H1 (cell line): ENCODE results near the gene BRAT1. TPM values are rescaled to one million over a fixed set of nuclear protein-coding genes. Genes with fewer than 3 reads are reported as not detected.

Experiments
- CTCF ChIA-PET: fragments of 300-600 bp; sonication (Branson Sonifier 250); formaldehyde crosslinking; loops from one replicate; lab custom pipeline; 2021; ENCODE audit not compliant: partially characterized antibody; lab: Charles Lee
- POLR2A ChIA-PET: fragments of 300-600 bp; sonication (Branson Sonifier 250); formaldehyde crosslinking; loops from one replicate; lab custom pipeline; 2021; ENCODE audit warnings: inconsistent platforms; ENCODE audit not compliant: partially characterized antibody; lab: Charles Lee
- DNase-seq, 2 experiments: peaks; one replicate each; pipeline versions ENCODE4 v3.0.0 to v3.0.0-alpha.2; 2010 to 2022; ENCODE audit warnings: low spot score in 2 of 2, low read depth in 1 of 2, mixed read lengths in 1 of 2
- FAIRE-seq: peaks from 2 replicates; lab custom pipeline; 2011; peaks lifted over from hg19 to GRCh38; lab: Jason Lieb, UNC
- H2AFZ ChIP-seq: 2 replicates; pipeline ENCODE4 v1.8.1; 2012; ENCODE audit warnings: low read length, inconsistent platforms
- H2AK5ac ChIP-seq: 2 replicates; pipeline ENCODE4 v1.6.1; 2013; ENCODE audit warnings: low read depth, low read length
- H2BK120ac ChIP-seq: replicated peaks from 2 replicates; pipeline ENCODE3; 2013; ENCODE audit warnings: low read depth, low read length, inconsistent platforms
- H2BK12ac ChIP-seq: 2 replicates; pipeline ENCODE4 v1.6.1; 2013; ENCODE audit warnings: low read depth, low read length
- H2BK15ac ChIP-seq: 2 replicates; pipeline ENCODE4 v1.6.1; 2013; ENCODE audit warnings: low read length
- H2BK20ac ChIP-seq: 2 replicates; pipeline ENCODE4 v1.6.1; 2013; ENCODE audit warnings: low read length
- H2BK5ac ChIP-seq: 2 replicates; pipeline ENCODE4 v1.6.1; 2013; ENCODE audit warnings: low read depth, low read length
- H3K14ac ChIP-seq: 2 replicates; pipeline ENCODE4 v1.6.1; 2013; ENCODE audit warnings: inconsistent platforms; ENCODE audit not compliant: insufficient read length
- H3K18ac ChIP-seq: 2 replicates; pipeline ENCODE4 v1.6.1; 2013; ENCODE audit warnings: low read length; ENCODE audit errors: extremely low read depth
- H3K23ac ChIP-seq: 2 replicates; pipeline ENCODE4 v1.6.1; 2013; ENCODE audit warnings: inconsistent platforms; ENCODE audit not compliant: insufficient read length
- H3K23me2 ChIP-seq: 2 replicates; pipeline ENCODE4 v1.6.1; 2013; ENCODE audit warnings: low read depth, low read length
- H3K27ac ChIP-seq: 2 replicates; pipeline ENCODE4 v1.6.1; 2011; ENCODE audit warnings: low read depth, low read length, inconsistent platforms
- H3K27me3 ChIP-seq, 4 experiments: replicated peaks in 1 of 4; 1 replicate in 1 of 4; 2 replicates in 3 of 4; pipeline versions ENCODE4 v1.6.1 to v1.8.1; 2011 to 2013; ENCODE audit warnings: low read length in 3 of 4, mild to moderate bottlenecking in 3 of 4, inconsistent platforms in 2 of 4, mixed read lengths in 2 of 4, moderate library complexity in 1 of 4; ENCODE audit not compliant: control insufficient read depth in 3 of 4, insufficient read depth in 3 of 4; ENCODE audit errors: extremely low read depth in 1 of 4
- H3K36me3 ChIP-seq, 4 experiments: 2 replicates each; pipeline versions ENCODE4 v1.6.1 to v1.8.1; 2011 to 2013; ENCODE audit warnings: mild to moderate bottlenecking in 4 of 4, low read length in 3 of 4, moderate library complexity in 2 of 4, control low read depth in 1 of 4, inconsistent platforms in 1 of 4; ENCODE audit not compliant: insufficient read depth in 4 of 4, control insufficient read depth in 2 of 4
- H3K4ac ChIP-seq: replicated peaks from 2 replicates; pipeline ENCODE3; 2013; ENCODE audit warnings: low read length, low read depth, mixed read lengths, inconsistent platforms; ENCODE audit not compliant: insufficient read length
- H3K4me1 ChIP-seq, 4 experiments: replicated peaks in 1 of 4; 1 replicate in 1 of 4; 2 replicates in 3 of 4; pipeline versions ENCODE4 v1.6.1 to v1.8.1; 2011 to 2013; ENCODE audit warnings: low read length in 3 of 4, inconsistent platforms in 2 of 4, mixed read lengths in 1 of 4; ENCODE audit not compliant: insufficient read depth in 4 of 4, control insufficient read depth in 3 of 4
- H3K4me2 ChIP-seq, 2 experiments: 2 replicates each; pipeline versions ENCODE4 v1.6.1 to v1.8.1; 2011 to 2013; ENCODE audit warnings: low read depth in 2 of 2, low read length in 2 of 2, control low read depth in 1 of 2, inconsistent platforms in 1 of 2, mild to moderate bottlenecking in 1 of 2; ENCODE audit not compliant: insufficient read depth in 1 of 2
- H3K4me3 ChIP-seq, 4 experiments: fragments of 200-600, 300-600 bp in 1 of 4; sonication (generic), shearing (Covaris generic), sonication (Bioruptor Twin) in 1 of 4; 2 replicates each; pipeline versions ENCODE4 v1.5.1 to v1.8.1; 2011 to 2016; ENCODE audit warnings: low read length in 4 of 4, low read depth in 3 of 4, control low read depth in 2 of 4, inconsistent platforms in 2 of 4, mild to moderate bottlenecking in 2 of 4, mixed read lengths in 1 of 4, moderate library complexity in 1 of 4; ENCODE audit not compliant: insufficient read depth in 2 of 4; ENCODE audit errors: extremely low read depth in 1 of 4
- H3K56ac ChIP-seq: replicated peaks from 2 replicates; pipeline ENCODE3; 2013; ENCODE audit warnings: low read depth, mild to moderate bottlenecking, mixed read lengths, low read length, inconsistent platforms; ENCODE audit not compliant: insufficient read length
- H3K79me1 ChIP-seq: 2 replicates; pipeline ENCODE4 v1.6.1; 2013; ENCODE audit warnings: low read depth, low read length, control low read depth
- H3K79me2 ChIP-seq, 2 experiments: 2 replicates each; pipeline versions ENCODE4 v1.6.1 to v1.8.1; 2012 to 2013; ENCODE audit warnings: low read length in 2 of 2, mild to moderate bottlenecking in 2 of 2, inconsistent platforms in 1 of 2; ENCODE audit not compliant: insufficient read depth in 2 of 2, control insufficient read depth in 1 of 2
- H3K9ac ChIP-seq, 4 experiments: replicated peaks in 1 of 4; 1 replicate in 1 of 4; 2 replicates in 3 of 4; pipeline versions ENCODE4 v1.6.1 to v1.8.1; 2011 to 2013; ENCODE audit warnings: low read depth in 3 of 4, low read length in 3 of 4, control low read depth in 2 of 4, mild to moderate bottlenecking in 2 of 4, moderate library complexity in 2 of 4, inconsistent platforms in 1 of 4; ENCODE audit errors: extremely low read depth in 1 of 4
- H3K9me3 ChIP-seq, 2 experiments: 2 replicates each; pipeline versions ENCODE4 v1.6.1 to v1.8.1; 2012 to 2013; ENCODE audit warnings: mild to moderate bottlenecking in 2 of 2, moderate library complexity in 2 of 2, control low read depth in 1 of 2, inconsistent platforms in 1 of 2, low read depth in 1 of 2, low read length in 1 of 2, mixed read lengths in 1 of 2; ENCODE audit not compliant: insufficient read depth in 2 of 2
- H4K20me1 ChIP-seq, 2 experiments: replicated peaks in 1 of 2; 2 replicates each; pipeline versions ENCODE3 to v1.8.1; 2011 to 2013; ENCODE audit warnings: inconsistent platforms in 2 of 2, low read length in 2 of 2, mild to moderate bottlenecking in 1 of 2; ENCODE audit not compliant: insufficient read depth in 2 of 2, control insufficient read depth in 1 of 2
- H4K5ac ChIP-seq: 2 replicates; pipeline ENCODE4 v1.6.1; 2013; ENCODE audit warnings: low read length, low read depth, mixed read lengths, inconsistent platforms; ENCODE audit not compliant: insufficient read length
- H4K8ac ChIP-seq: 2 replicates; pipeline ENCODE4 v1.8.0; 2013; ENCODE audit warnings: mild to moderate bottlenecking, moderate library complexity, low read length, inconsistent platforms; ENCODE audit not compliant: insufficient read depth; ENCODE audit errors: extremely low read depth
- H4K91ac ChIP-seq: replicated peaks from 2 replicates; pipeline ENCODE3; 2013; ENCODE audit warnings: low read length, mixed read lengths, inconsistent platforms; ENCODE audit not compliant: insufficient read length
- BRCA1 ChIP-seq: IDR thresholded peaks from 2 replicates; pipeline ENCODE4 v1.6.1; 2012; ENCODE audit warnings: low read depth, low read length, improper control_type of control experiment
- TEAD4 ChIP-seq: IDR thresholded peaks from 2 replicates; pipeline ENCODE4 v1.6.1; 2012; ENCODE audit warnings: low read depth, low read length, inconsistent platforms, mixed read lengths
- WGBS, 2 experiments: shearing (Covaris generic) in 1 of 2; methylation state at CpG; one replicate each; pipeline versions ENCODE4 v1.1.6 to v1.1.7; 2013 to 2015; ENCODE audit warnings: low lambda C conversion rate in 2 of 2, mixed read lengths in 2 of 2, inconsistent platforms in 1 of 2, low coverage in 1 of 2, missing lambda C conversion rate in 1 of 2; ENCODE audit not compliant: insufficient replicate concordance in 2 of 2, insufficient coverage in 1 of 2, insufficient read length in 1 of 2; ENCODE audit errors: extremely low coverage in 1 of 2, missing lambda C conversion rate in 1 of 2; 5-methylcytosine and 5-hydroxymethylcytosine counted together
- polyA plus RNA-seq, 7 experiments: library from polyadenylated mRNA; depleted of rRNA in 3 of 7; stranded (reverse) in 5 of 7; unstranded in 2 of 7; fragments of >200 nt in 5 of 7; fragments of 200-250 nt in 2 of 7; gene quantifications; 1 replicate in 5 of 7; 2 replicates in 1 of 7; 4 replicates in 1 of 7; pipeline versions ENCODE4 v1.2.1 to v1.2.3, GENCODE V29; 2011 to 2013; ENCODE audit warnings: missing spikeins in 2 of 7, mixed read lengths in 2 of 7
- total RNA-seq: library from RNA; stranded (reverse); fragmentation: NEBNext Ultra II Directional; extraction: Animal tissue kit (Norgen Biotek cat#: 25700); gene quantifications from 2 replicates; pipeline ENCODE4 v1.2.1, GENCODE V29; 2021

The BRAT1 gene
- total and polyA plus RNA-seq, 2 of the 8 experiments (the other 6 are each of a cell fraction or from before 2014, with no cell fraction given) = 36.8 to 42.3 TPM

DNA sequence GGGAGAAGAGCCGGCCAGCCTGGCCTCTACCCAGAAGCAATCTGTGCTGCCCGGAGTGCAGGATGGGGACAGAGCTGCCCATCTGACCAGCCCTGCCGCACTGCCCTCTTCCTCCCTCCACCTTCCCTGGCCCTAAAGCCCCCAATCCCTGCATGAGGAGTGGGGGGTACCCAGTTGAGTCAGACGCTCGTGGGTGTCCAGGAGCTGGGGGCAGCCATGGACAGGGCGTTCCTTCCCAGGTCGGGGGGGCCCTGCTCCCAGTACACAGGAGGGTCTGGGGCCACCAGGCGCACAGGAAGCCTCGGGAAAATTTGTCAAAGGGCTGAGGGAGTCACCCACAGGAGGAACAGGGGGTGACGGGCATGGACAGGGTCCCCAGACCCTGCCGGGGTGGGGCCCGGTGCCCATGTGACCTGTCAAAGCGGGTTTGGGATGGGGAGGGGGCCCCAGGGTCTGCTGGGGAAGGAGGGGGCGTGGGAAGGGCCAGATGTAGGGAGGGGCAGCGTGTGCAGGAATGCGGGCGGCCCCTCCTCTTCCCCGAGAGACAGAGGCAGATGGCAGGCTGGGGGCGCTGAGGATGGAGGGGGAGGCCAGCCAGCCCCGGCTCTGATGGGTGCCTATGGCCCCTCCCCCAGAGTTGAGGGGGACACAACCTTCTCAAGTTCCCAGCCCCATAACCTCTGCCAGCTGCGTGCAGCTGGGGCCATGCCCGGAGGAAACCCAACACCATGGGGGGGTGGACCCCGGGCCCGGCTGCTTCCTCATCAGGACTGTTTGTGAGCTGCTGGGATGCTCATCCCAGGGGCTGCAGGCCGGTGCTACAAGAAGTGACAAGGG, 57.6 kb downstream of the BRAT1 start:
- Histone ChIP-seq H3K14ac (no peak overlapping the region), H3K18ac (peak overlapping the region; percentile 9; the same call in 1 of the 2 replicates), H3K79me1 (no peaks in the 10 kb centered on the region; the same call in 1 of the 2 replicates), H3K23ac (no peak overlapping the region), H2AFZ (no peak overlapping the region), H4K20me1 (no peaks in the 10 kb centered on the region), H3K27ac (0 out of 2 replicates have a peak overlapping the region, but pooled peaks have one; percentile 29), H3K27me3 (no peaks in the 10 kb centered on the region), H3K4me3 (no peak overlapping the region), H2BK15ac (0 out of 2 replicates have a peak overlapping the region, but pooled peaks have one; percentile 83), H3K79me2 (no peaks in the 10 kb centered on the region), H3K56ac (no peak overlapping the region), H3K23me2 (0 out of 2 replicates have a peak, but pooled peaks cover under 1% of the 10 kb centered on the region), H4K8ac (peak overlapping the region; percentile 3; the same call in 1 of the 2 replicates), H3K4ac (peak overlapping the region; percentile 4), H2AK5ac (no peak overlapping the region), H3K4me1 (peaks cover 0 to 53% (median 37%) of the 10 kb centered on the region in 4 experiments; a peak in 6 of 7 replicates), H4K5ac (peak overlapping the region; percentile 51), H4K91ac (peak overlapping the region; percentile 58), H2BK20ac (peak overlapping the region; percentile 95; the same call in 1 of the 2 replicates), H3K9ac (no peak overlapping the region), H3K9me3 (no peaks in the 10 kb centered on the region), H2BK120ac (peak overlapping the region; percentile 14), H3K4me2 (no peak overlapping the region), H2BK12ac (peak overlapping the region; percentile 87; the same call in 1 of the 2 replicates), H2BK5ac (no peak overlapping the region), H3K36me3 (no peaks in the 10 kb centered on the region)
- FAIRE-seq = no peak
- WGBS, 2 experiments = 81% methylated on average over 20 of the region's 25 CpGs; no CpG with 5 or more reads in 1 of the 2 experiments
- TF ChIP-seq BRCA1 (no peak), TEAD4 (0 out of 2 replicates have a peak, but pooled peaks have one; percentile 19)
- peak in 1 of 2 experiments; percentile 64 for DNase-seq
- POLR2A ChIA-PET = interaction anchor here (0.8 to 3.1 kb wide), 7 partner anchors 10 to 43 kb away, joined by 3 to 19 read pairs (median 3); no protein-coding TSS in a partner anchor
- CTCF ChIA-PET = interaction anchor here (0.6 to 8.5 kb wide), 12 partner anchors 9 to 174 kb away, joined by 3 to 67 read pairs (median 4); no protein-coding TSS in a partner anchor
